HFFc6 (cell line): ENCODE results near the gene PLAC9. TPM values are rescaled to one million over a fixed set of nuclear protein-coding genes. Genes with fewer than 3 reads are reported as not detected.

Experiments used
- DNase-seq: peaks from one replicate; pipeline ENCODE4 v3.0.0-alpha.2; 2018
- H3K27ac Mint-ChIP-seq: 2 replicates; pipeline ENCODE4 v1.8.0; 2020; ENCODE audit warnings: mild to moderate bottlenecking, mixed read lengths
- H3K27me3 Mint-ChIP-seq: 2 replicates; pipeline ENCODE4 v1.8.0; 2021; ENCODE audit warnings: mild to moderate bottlenecking, moderate library complexity, mixed read lengths; ENCODE audit not compliant: insufficient read depth
- H3K36me3 Mint-ChIP-seq: 2 replicates; pipeline ENCODE4 v1.8.0; 2021; ENCODE audit warnings: low read depth, mixed read lengths
- H3K4me1 Mint-ChIP-seq: 2 replicates; pipeline ENCODE4 v1.8.0; 2020; ENCODE audit warnings: low read depth, mixed read lengths
- H3K4me3 Mint-ChIP-seq: 2 replicates; pipeline ENCODE4 v1.8.0; 2020; ENCODE audit warnings: mild to moderate bottlenecking, moderate library complexity, mixed read lengths
- H3K9me3 Mint-ChIP-seq: 2 replicates; pipeline ENCODE4 v1.8.0; 2020; ENCODE audit warnings: mild to moderate bottlenecking, mixed read lengths
- CTCF ChIP-seq: fragments of 200-600 bp; sonication (generic); IDR thresholded peaks from 2 replicates; pipeline ENCODE4 v1.5.0; 2021; ENCODE audit warnings: antibody characterized with exemption, mild to moderate bottlenecking
- total RNA-seq, 6 experiments: library from RNA; stranded (reverse); fragmentation: NEBNext Ultra II Directional; extraction: Animal tissue kit (Norgen Biotek cat#: 25700); gene quantifications; 2 replicates in 1 of 6; 3 replicates in 5 of 6; pipeline ENCODE4 v1.2.3, GENCODE V29; 2021

PLAC9 gene
- total RNA-seq, 6 experiments from 2014 or later = 2.1 to 6.6 (median 6.2) TPM

- Mint-ChIP-seq H3K36me3 (peaks cover 24% of the 10 kb centered on the region), H3K4me3 (no peak overlapping the region), H3K27ac (peak overlapping the region; percentile 62)
Observed at GRCh38 chr10:80194373-80195045, 62.0 kb downstream of the PLAC9 start.

More at GRCh38 chr10:80194373-80195045, 62.0 kb downstream of the PLAC9 start:
- no peak for DNase-seq
- Mint-ChIP-seq H3K9me3 (peaks cover 14% of the 10 kb centered on the region), H3K27me3 (peaks cover 2% of the 10 kb centered on the region), H3K4me1 (peaks cover 54% of the 10 kb centered on the region)
- TF ChIP-seq CTCF = no peak

Other genes starting within 250 kb of the PLAC9 start
- gene SFTPD, start 183.6 kb upstream of the PLAC9 start, total RNA-seq = not detected
- 10 to 100 TPM; 11.7 to 14.8 (median 13.7) TPM for gene TMEM254, start 54.1 kb upstream of the PLAC9 start, total RNA-seq
- gene ANXA11, start 72.8 kb downstream of the PLAC9 start, total RNA-seq = 100 to 1,000 TPM; 253 to 361 (median 336) TPM
- not detected for gene MAT1A, start 156.9 kb downstream of the PLAC9 start, total RNA-seq
- gene DYDC1, start 224.0 kb downstream of the PLAC9 start, total RNA-seq = not detected
- gene DYDC2, start 224.1 kb downstream of the PLAC9 start, total RNA-seq = not detected